ENCODE data around the gene UBAC2. TPM values are rescaled to one million over a fixed set of nuclear protein-coding genes. Genes with fewer than 3 reads are reported as not detected.

The UBAC2 gene
- total RNA-seq, 1 donor = 45.3 TPM

DNA sequence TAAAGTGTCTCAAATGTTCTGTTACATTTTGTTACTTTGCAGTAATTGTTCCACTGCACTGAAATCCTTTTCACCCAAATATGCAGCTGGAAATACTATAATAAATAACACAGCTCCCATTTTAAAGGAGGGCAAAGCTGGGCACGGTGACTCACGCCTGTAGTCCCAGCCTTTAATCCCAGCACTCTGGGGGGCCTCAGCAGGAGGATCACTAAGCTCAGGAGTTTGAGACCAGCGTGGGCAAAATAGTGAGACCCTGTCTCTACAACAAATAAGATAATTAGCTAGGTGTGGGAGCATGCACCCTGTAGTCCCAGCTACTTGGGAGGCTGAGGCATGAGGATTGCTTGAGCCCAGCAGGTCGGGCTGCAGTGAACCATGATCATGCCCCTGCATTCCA is 7.5 kb upstream of the UBAC2 start:
- TF ChIP-seq, protein P1, sequence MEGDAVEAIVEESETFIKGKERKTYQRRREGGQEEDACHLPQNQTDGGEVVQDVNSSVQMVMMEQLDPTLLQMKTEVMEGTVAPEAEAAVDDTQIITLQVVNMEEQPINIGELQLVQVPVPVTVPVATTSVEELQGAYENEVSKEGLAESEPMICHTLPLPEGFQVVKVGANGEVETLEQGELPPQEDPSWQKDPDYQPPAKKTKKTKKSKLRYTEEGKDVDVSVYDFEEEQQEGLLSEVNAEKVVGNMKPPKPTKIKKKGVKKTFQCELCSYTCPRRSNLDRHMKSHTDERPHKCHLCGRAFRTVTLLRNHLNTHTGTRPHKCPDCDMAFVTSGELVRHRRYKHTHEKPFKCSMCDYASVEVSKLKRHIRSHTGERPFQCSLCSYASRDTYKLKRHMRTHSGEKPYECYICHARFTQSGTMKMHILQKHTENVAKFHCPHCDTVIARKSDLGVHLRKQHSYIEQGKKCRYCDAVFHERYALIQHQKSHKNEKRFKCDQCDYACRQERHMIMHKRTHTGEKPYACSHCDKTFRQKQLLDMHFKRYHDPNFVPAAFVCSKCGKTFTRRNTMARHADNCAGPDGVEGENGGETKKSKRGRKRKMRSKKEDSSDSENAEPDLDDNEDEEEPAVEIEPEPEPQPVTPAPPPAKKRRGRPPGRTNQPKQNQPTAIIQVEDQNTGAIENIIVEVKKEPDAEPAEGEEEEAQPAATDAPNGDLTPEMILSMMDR (IDR thresholded peaks at IDR 0.05; ENCODE audit: insufficient read depth, low read depth, low read length) = no peak
- DNase-seq (ENCODE audit: low read depth) = no peak
- H3K4me3 ChIP-seq (ENCODE audit: low read depth, low read length) = no peak overlapping the region

DNA sequence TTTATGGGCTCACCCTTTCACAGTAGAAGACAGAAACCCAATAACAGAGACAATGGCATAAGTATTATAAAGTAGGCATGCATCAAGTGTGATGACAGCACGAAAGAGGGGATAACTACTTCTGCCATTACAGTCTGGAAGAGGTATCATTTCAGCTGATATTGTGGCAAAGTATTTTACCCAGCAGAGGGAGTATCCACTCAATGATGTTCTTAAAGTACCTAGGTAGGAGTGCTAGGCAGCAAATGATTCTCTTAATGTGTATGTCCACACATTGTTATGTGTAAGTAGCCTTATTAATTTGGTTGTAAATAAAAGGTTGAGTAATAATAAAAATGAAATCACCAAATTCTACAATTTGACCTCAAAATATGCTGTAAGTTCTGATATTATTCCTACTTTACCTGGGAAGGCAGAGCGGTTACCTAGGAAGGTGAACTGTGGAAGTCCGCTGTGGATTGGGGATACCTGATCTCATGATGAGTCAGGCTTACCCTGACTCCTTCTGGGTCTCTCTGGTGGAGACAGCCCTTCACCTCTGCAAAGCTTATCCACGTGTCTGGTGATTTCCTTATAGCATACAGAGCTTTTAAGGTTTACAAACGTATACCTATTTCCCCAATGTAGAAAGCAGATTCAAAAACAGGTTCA is 4.1 kb upstream of the UBAC2 start:
- TF ChIP-seq, protein P1 (IDR thresholded peaks at IDR 0.05; ENCODE audit: insufficient read depth, low read depth, low read length) = peak; percentile 25
- H3K4me3 ChIP-seq (ENCODE audit: low read depth, low read length) = no peak overlapping the region
- DNase-seq (ENCODE audit: low read depth) = no peak

DNA sequence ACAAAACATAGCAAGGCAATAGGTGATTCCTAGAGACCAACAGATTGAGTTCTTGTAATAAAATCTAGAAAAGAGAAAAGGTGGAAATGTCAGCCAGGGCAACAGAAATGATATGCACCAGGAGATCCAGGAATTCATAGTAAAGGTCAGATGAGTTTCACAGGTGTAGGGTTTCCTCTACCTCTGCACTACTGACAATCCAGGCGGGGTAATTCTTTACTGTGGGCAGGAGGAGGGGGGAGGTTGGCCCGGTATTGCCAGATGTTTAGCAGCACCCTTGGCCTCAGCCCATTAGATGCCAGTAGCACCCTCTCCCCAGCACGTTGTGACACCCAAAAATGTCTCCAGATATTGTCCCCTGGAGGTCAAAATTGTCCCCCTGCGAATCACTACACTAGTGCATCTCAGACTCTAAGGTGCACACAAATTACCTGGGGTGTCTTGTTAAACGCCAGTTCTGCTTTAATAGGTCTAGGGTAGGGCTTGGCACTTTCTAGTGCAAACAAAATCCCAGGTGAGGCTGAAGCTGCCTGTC is 3.5 kb upstream of the UBAC2 start:
- TF ChIP-seq, protein P1 (IDR thresholded peaks at IDR 0.05; ENCODE audit: insufficient read depth, low read depth, low read length) = no peak
- H3K4me3 ChIP-seq (ENCODE audit: low read depth, low read length) = no peak overlapping the region
- no peak for DNase-seq (ENCODE audit: low read depth)

DNA sequence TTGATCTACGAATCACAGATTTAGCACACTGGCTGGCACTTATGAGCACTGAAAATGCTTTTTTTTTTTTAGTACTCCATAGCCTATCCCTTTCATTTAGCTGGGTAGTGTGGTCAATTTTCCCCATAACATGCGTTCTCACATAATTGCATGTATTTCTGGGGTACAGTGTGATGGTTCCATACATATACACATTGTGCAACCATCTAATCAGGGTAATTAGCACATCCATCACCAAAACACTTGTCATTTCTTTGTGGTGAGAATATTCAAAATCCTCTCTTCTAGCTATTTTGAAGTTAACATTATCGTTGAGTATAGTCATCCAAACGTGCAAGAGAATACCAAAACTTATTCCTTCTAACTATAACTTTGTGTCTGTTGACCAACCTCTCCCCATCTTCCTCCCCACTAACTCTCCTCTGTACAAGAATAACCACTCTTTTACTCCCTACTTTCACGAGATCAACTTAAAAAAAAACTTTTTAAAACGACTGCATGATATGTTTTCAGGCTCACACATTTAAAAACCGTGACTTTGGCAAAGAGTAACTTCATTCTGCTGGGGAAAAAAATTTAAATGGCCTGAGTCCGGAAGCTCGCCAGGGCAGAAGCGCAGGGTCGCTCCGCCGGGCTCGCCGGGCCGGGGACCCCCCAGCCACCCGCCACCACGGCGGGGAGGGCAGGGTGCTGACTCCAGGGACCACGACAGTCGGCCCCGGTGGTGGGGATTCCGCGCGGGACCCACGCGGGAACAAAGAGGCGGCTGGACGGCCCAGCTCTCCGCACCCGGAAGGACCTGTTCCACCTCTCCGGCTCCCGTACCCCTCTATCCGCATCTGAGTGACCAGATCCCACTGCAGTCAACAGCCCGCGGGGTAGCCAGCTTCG is 868 bp upstream of the UBAC2 start:
- H3K4me3 ChIP-seq (ENCODE audit: low read depth, low read length) = peak overlapping the region; percentile 96
- TF ChIP-seq, protein P1 (IDR thresholded peaks at IDR 0.05; ENCODE audit: insufficient read depth, low read depth, low read length) = no peak
- DNase-seq (ENCODE audit: low read depth) = peak; percentile 37

DNA sequence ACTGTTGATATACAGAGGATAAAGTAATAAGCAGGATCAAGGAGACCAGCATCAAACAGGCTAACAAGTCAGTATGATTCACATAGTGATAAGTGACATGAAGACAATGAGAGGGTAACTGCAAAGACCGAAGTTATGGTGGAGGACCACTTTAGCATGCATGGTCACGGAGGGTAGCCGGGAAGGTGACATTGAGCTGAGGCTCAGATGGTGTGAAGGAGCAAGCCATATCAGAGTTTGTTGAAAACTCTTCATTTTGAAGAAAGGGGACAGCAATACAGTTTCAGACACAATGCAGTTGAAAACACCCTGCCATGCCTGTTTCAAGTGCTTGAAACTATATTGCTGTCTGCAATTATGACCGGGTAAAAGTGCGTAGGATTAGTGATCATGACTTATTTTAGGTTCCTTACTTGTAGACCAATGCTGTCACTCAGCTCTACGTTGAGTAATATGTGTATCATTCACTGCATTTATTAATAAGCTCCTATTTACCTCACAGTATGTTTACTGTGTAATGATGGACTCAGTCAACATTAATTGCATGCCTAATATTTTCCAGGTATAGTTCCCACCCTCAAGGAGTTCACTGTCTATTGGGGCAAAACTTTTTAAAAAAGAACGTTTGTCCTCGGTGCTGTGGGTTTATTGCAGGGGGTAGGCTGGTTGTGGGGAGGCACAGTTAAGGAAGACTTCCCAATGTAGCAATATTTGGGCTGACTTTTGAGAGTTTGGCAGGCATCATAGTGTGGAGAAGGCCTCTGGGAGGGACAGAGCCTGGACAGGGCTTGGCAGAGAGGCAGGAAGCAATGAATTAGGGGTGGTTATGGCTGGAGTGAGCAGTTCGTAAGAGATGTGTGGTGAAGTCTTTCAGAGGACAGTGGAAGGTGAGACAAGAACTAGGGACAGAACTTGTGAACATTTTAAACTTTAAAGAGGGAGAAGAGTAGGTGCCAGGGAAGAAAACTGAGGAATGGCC is 3.2 kb downstream of the UBAC2 start:
- TF ChIP-seq, protein P1 (IDR thresholded peaks at IDR 0.05; ENCODE audit: insufficient read depth, low read depth, low read length) = no peak
- no peak for DNase-seq (ENCODE audit: low read depth)
- no peak overlapping the region for H3K4me3 ChIP-seq (ENCODE audit: low read depth, low read length)

DNA sequence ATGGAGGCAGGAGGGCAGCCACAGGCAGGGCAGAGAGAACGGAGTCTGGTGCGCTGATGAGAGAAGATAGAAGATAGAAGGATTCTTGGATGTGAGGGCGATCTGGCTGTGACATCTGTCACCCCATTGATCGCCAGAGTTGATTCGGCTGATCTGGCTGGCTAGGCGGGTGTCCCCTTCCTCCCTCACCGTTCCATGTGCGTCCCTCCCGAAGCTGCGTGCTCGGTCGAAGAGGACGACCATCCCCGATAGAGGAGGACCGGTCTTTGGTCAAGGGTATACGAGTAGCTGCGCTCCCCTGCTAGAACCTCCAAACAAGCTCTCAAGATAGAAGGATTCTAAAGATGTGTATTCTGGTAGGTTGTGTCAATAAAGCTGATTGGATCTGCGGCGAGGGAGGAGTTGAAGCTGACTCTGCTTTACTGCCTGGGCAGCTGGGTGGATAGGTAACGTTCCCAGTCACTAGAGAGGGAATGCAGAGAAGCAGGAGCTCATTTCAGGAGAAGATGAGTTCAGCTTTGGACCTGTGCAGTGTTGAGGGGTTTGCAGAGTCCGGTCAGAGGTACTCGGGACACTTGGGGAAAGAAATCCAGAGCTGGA is 5.1 kb downstream of the UBAC2 start:
- TF ChIP-seq, protein P1 (IDR thresholded peaks at IDR 0.05; ENCODE audit: insufficient read depth, low read depth, low read length) = no peak
- no peak for DNase-seq (ENCODE audit: low read depth)
- H3K4me3 ChIP-seq (ENCODE audit: low read depth, low read length) = no peak overlapping the region

Data from fibroblast of villous mesenchyme (primary cell).